ENCODE results near the gene CCDC3. TPM values are rescaled to one million over a fixed set of nuclear protein-coding genes. Genes with fewer than 3 reads are reported as not detected.

The CCDC3 gene
- total and polyA plus RNA-seq, 2 of the 8 experiments (the other 6 are each of a cell fraction or from before 2014, with no cell fraction given): 3.4 to 3.7 TPM

DNA sequence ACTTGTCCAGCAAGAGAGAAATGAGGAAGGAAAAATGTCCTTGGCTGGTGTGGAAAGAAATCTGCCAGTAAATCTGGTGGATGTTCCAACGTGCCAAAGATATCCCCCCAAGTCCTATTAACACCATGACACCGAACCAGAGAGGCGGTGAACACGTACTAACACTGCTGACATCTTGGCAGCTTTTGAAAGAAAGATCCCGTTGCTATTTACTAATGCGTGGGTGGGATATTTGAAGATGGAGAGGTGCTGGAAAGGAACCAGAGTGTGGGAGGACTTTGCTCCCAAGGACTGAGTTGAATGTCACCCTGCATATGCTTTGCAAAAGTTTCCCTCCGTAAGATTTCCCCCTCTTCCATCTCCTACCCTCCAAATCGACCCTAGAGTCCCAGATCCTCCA, 7.9 kb downstream of the CCDC3 start (continued):
- TF ChIP-seq RNF2 (IDR thresholded peaks at IDR 0.05; ENCODE audit: borderline replicate concordance, low read depth, low read length, missing control alignments, poor library complexity, severe bottlenecking): no peak
- TF ChIP-seq CEBPB (IDR thresholded peaks at IDR 0.05; ENCODE audit: low read depth, low read length): no peak
- no peak for TF ChIP-seq YY1 (IDR thresholded peaks at IDR 0.05; ENCODE audit: low read depth, low read length)
- TF ChIP-seq KDM5A (IDR thresholded peaks at IDR 0.05; ENCODE audit: low read length): no peak
- no peak for TF ChIP-seq GTF2F1 (IDR thresholded peaks at IDR 0.05; ENCODE audit: borderline replicate concordance, low read depth, low read length)
- no peak for TF ChIP-seq CHD7 (IDR thresholded peaks at IDR 0.05; ENCODE audit: insufficient replicate concordance, low read length)

Measured in H1 (cell line).